Psoas muscle (tissue), 8 donors: ENCODE measurements around the gene SULF2. TPM values are rescaled to one million over a fixed set of nuclear protein-coding genes. Genes with fewer than 3 reads are reported as not detected.
A peak's percentile ranks its signal among the peaks of the same experiment; 100 is the strongest.

Source experiments
- ATAC-seq, 4 donors: fragments of 200-7000 bp; cut with Tn5 transposase; one replicate each; pipeline ENCODE4 v1.9.1; 2020; ENCODE audit warnings: moderate library complexity in 3 of 4, mild to moderate bottlenecking in 2 of 4
- DNase-seq, 2 donors: peaks; one replicate each; pipeline ENCODE4 v3.0.0-alpha.2; 2020
- H3K27ac ChIP-seq: fragments of 200-600 bp; one replicate; pipeline ENCODE4 v1.8.0; 2022
- H3K27me3 ChIP-seq, 3 donors: fragments of 200-600 bp in 1 of 3; one replicate each; pipeline versions ENCODE4 v1.6.1 to v1.8.0; 2013 to 2022; ENCODE audit warnings: low read length in 2 of 3, mild to moderate bottlenecking in 2 of 3, moderate library complexity in 1 of 3; ENCODE audit not compliant: insufficient read depth in 3 of 3
- H3K36me3 ChIP-seq, 2 donors: fragments of 200-600 bp in 1 of 2; one replicate each; pipeline versions ENCODE4 v1.6.1 to v1.8.0; 2013 to 2022; ENCODE audit warnings: low read depth in 1 of 2, mild to moderate bottlenecking in 1 of 2, moderate library complexity in 1 of 2; ENCODE audit not compliant: insufficient read depth in 1 of 2
- H3K4me1 ChIP-seq: fragments of 200-600 bp; one replicate; pipeline ENCODE4 v1.8.0; 2022
- H3K4me3 ChIP-seq: fragments of 200-600 bp; one replicate; pipeline ENCODE4 v1.8.0; 2022; ENCODE audit warnings: mild to moderate bottlenecking
- H3K9me3 ChIP-seq: fragments of 200-600 bp; one replicate; pipeline ENCODE4 v1.8.0; 2022
- WGBS, 3 donors: extraction: QIAGEN DNeasy Blood & Tissue Kit; methylation state at CpG; one replicate each; pipeline versions ENCODE4 v1.1.6 to v1.1.7; 2013; 5-methylcytosine and 5-hydroxymethylcytosine counted together
- intact Hi-C, 2 donors: fragments of 100-400 bp; cut with DNase I; formaldehyde crosslinking; loops; one replicate each; pipeline versions ENCODE4 v1.11.0 to v1.14.2; 2022
- polyA plus RNA-seq, 3 donors: library from polyadenylated mRNA; stranded (reverse); fragments of 200-250 nt; gene quantifications; one replicate each; pipeline ENCODE4 v1.2.3, GENCODE V29; 2013
- total RNA-seq, 4 donors: library from RNA; stranded (reverse); fragmentation: NEBNext Ultra II Directional in 2 of 4; extraction: Animal tissue kit (Norgen Biotek cat#: 25700) in 2 of 4; gene quantifications; one replicate each; pipeline versions ENCODE4 v1.2.1 to v1.2.4, GENCODE V29; 2021 to 2023
- TF ChIP-seq, protein P1 (sequence below): fragments of 200-600 bp; IDR thresholded peaks from one replicate; pipeline ENCODE4 v1.8.0; 2022; ENCODE audit warnings: antibody characterized with exemption
- donor health status: healthy with polysubstance abuse.
- donor health status: DM: no; HTN: no; CAD: no; lungs with moderate emphysema.
- donor health status: Bipolar disorder and iron deficiency.
- donor health status: healthy.
- donor health status: DM: yes; HTN: yes; CAD: no.
- donor health status: DM: no; HTN: no; CAD: no.
- donor health status: DM: no; HTN: no; CAD: no.
- donor health status: DM: yes; HTN: yes; CAD: no.

The SULF2 gene
- total and polyA plus RNA-seq, 7 donors: 5.3 to 23.3 (median 11.6) TPM

- Histone ChIP-seq H3K27me3 (no peaks in the 10 kb centered on the region), H3K4me1 (no peaks in the 10 kb centered on the region), H3K9me3 (no peaks in the 10 kb centered on the region), H3K4me3 (no peak overlapping the region), H3K36me3 (peaks cover 0 to 12% of the 10 kb centered on the region in 2 donors), H3K27ac (no peak overlapping the region)
- DNase-seq (peak; percentile 74 to 87), ATAC-seq (peak; percentile 69 to 82 (median 78))
- intact Hi-C loops: loop anchor here in 1 of 2 donors (2.0 to 10.0 kb wide), 2 partner anchors 957 to 1241 kb away; no protein-coding TSS in a partner anchor
- TF ChIP-seq, protein P1, sequence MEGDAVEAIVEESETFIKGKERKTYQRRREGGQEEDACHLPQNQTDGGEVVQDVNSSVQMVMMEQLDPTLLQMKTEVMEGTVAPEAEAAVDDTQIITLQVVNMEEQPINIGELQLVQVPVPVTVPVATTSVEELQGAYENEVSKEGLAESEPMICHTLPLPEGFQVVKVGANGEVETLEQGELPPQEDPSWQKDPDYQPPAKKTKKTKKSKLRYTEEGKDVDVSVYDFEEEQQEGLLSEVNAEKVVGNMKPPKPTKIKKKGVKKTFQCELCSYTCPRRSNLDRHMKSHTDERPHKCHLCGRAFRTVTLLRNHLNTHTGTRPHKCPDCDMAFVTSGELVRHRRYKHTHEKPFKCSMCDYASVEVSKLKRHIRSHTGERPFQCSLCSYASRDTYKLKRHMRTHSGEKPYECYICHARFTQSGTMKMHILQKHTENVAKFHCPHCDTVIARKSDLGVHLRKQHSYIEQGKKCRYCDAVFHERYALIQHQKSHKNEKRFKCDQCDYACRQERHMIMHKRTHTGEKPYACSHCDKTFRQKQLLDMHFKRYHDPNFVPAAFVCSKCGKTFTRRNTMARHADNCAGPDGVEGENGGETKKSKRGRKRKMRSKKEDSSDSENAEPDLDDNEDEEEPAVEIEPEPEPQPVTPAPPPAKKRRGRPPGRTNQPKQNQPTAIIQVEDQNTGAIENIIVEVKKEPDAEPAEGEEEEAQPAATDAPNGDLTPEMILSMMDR: peak; percentile 94
- 53 to 63% (median 55%) methylated on average over 19 to 20 of the region's 20 CpGs for WGBS, 3 donors
Observed at GRCh38 chr20:47663354-47664067, 121.8 kb downstream of the SULF2 start.

DNA sequence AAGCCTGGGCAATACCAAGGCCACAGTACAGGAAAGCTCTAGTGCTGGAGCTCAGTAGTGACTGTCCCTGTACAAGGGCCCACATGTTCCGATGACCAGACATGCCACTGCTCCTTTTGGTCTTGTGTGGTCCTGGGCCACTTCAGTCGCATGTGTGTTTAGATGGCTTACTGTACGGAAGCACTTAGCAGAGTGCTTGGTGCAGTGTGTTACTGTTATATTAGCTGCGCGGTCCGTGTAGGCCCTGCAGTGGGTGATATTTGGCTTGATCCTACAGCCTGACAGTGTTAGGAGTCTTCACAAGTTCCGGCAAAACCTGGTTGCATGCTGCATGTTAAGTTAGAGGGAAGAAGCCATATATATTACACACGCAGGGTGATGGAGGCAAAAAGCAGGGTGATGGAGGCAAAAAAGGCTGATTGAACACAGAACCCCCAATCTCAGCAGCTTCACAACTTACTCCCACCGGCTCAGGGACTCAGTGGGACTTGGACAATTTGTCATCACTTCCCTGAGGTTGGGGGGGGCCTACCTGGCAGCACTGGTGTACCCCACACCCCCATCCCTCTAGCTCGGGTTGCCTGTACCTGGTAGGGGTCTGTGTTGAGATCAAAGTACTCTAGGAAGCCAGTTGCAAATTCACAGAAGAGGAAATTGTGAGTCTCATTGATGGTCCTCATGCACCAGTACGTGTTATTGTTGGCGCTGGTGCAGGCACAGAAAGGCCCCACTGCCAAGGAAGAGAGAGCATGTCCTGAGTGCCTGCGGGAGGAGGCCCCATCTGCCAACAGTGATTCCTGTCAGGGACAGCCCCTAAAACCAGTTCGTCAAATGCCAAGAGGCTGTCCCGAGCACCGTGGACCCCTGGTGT is 122.6 kb downstream of the SULF2 start:
- no peak overlapping the region for H3K27ac ChIP-seq
- no peak overlapping the region for H3K4me3 ChIP-seq
- ATAC-seq (peak in 1 of 4 donors; percentile 6), DNase-seq (no peak)
- H3K36me3 ChIP-seq: peaks cover 0 to 18% of the 10 kb centered on the region in 2 donors
- 85 to 89% (median 89%) methylated on average over 16 of the region's 16 CpGs for WGBS, 3 donors
- intact Hi-C loops: loop anchor here in 1 of 2 donors (2.0 to 10.0 kb wide), 2 partner anchors 958 to 1242 kb away; no protein-coding TSS in a partner anchor
- TF ChIP-seq, protein P1: no peak
- no peaks in the 10 kb centered on the region for H3K9me3 ChIP-seq
- no peaks in the 10 kb centered on the region for H3K27me3 ChIP-seq
- H3K4me1 ChIP-seq: no peaks in the 10 kb centered on the region

- WGBS, 3 donors: 85 to 91% (median 89%) methylated on average over 7 of the region's 7 CpGs
- ATAC-seq: no peak
- intact Hi-C loops: loop anchor here in 1 of 2 donors (2.0 to 10.0 kb wide), 2 partner anchors 959 to 1243 kb away; no protein-coding TSS in a partner anchor
- H3K4me3 ChIP-seq: no peak overlapping the region
- H3K9me3 ChIP-seq: no peaks in the 10 kb centered on the region
- TF ChIP-seq, protein P1: no peak
- peaks cover 0 to 27% of the 10 kb centered on the region in 2 donors for H3K36me3 ChIP-seq
- no peaks in the 10 kb centered on the region for H3K4me1 ChIP-seq
- DNase-seq: no peak
- H3K27me3 ChIP-seq: no peaks in the 10 kb centered on the region
- H3K27ac ChIP-seq: no peak overlapping the region
Observed at GRCh38 chr20:47661714-47662113, 123.6 kb downstream of the SULF2 start.

- Histone ChIP-seq H3K27me3 (no peaks in the 10 kb centered on the region), H3K27ac (no peak overlapping the region), H3K36me3 (peaks cover 0 to 32% of the 10 kb centered on the region in 2 donors), H3K4me3 (no peak overlapping the region), H3K9me3 (no peaks in the 10 kb centered on the region), H3K4me1 (no peaks in the 10 kb centered on the region)
- intact Hi-C loops: loop anchor here in 1 of 2 donors (10.0 kb wide), 1 partner anchor 1244 kb away; no protein-coding TSS in a partner anchor
- DNase-seq (no peak), ATAC-seq (no peak)
- 82 to 86% (median 84%) methylated on average over 12 of the region's 12 CpGs for WGBS, 3 donors
- TF ChIP-seq, protein P1: no peak
Observed at GRCh38 chr20:47660983-47661700, 124.1 kb downstream of the SULF2 start.
